SU-DHL-6 (cell line): Measurements from ENCODE around the gene ITPRIPL2.

Experiments used
- H2AFZ ChIP-seq: fragments of 200-600 bp; sonication (generic); 2 replicates; pipeline ENCODE4 v1.6.1; 2014; ENCODE audit warnings: low read depth, mild to moderate bottlenecking, moderate library complexity, mixed read lengths, antibody characterized with exemption, low read length; ENCODE audit not compliant: severe bottlenecking
- H3F3A ChIP-seq: fragments of 200-600 bp; shearing (Covaris generic); 2 replicates; pipeline ENCODE4 v1.6.0; 2016; ENCODE audit warnings: antibody characterized with exemption, mild to moderate bottlenecking; ENCODE audit not compliant: insufficient read depth
- H3K27ac ChIP-seq: fragments of 200-600 bp; sonication (generic); 2 replicates; pipeline ENCODE4 v1.5.1; 2016; ENCODE audit warnings: low read depth, mild to moderate bottlenecking, low read length, moderate library complexity, mixed read lengths
- H3K27me3 ChIP-seq: fragments of 200-600 bp; sonication (generic), shearing (Covaris generic); 2 replicates; pipeline ENCODE4 v1.6.0; 2014; ENCODE audit warnings: mild to moderate bottlenecking, low read length
- H3K36me3 ChIP-seq: fragments of 200-600 bp; sonication (generic); 2 replicates; pipeline ENCODE4 v1.6.1; 2014; ENCODE audit warnings: mild to moderate bottlenecking, low read length, mixed read lengths
- H3K4me2 ChIP-seq: fragments of 300-600, 200-600 bp; shearing (Covaris generic), sonication (generic); 2 replicates; pipeline ENCODE4 v1.6.0; 2014; ENCODE audit warnings: low read length, low read depth, mild to moderate bottlenecking; ENCODE audit not compliant: poor library complexity, severe bottlenecking
- H3K4me3 ChIP-seq: fragments of 200-600 bp; sonication (generic); 2 replicates; pipeline ENCODE4 v1.5.1; 2014; ENCODE audit warnings: antibody characterized with exemption, low read length, mild to moderate bottlenecking, mixed read lengths; ENCODE audit not compliant: insufficient read depth, poor library complexity, severe bottlenecking
- H3K79me2 ChIP-seq: fragments of 200-600 bp; sonication (generic); 2 replicates; pipeline ENCODE4 v1.6.1; 2014; ENCODE audit warnings: mild to moderate bottlenecking, low read length, moderate library complexity; ENCODE audit not compliant: insufficient read depth
- H3K9ac ChIP-seq: fragments of 200-600 bp; sonication (generic); 2 replicates; pipeline ENCODE4 v1.7.0; 2014; ENCODE audit warnings: mild to moderate bottlenecking, low read length
- H3K9me2 ChIP-seq: fragments of 200-600 bp; sonication (generic); replicated peaks from 2 replicates; pipeline ENCODE4 v1.6.1; 2014; ENCODE audit warnings: low read length; ENCODE audit not compliant: insufficient read depth
- H3K9me3 ChIP-seq: fragments of 200-600 bp; sonication (generic); 2 replicates; pipeline ENCODE4 v1.6.1; 2014; ENCODE audit warnings: low read length, mixed read lengths; ENCODE audit not compliant: insufficient read depth
- H4K20me1 ChIP-seq: fragments of 200-600 bp; sonication (generic); 2 replicates; pipeline ENCODE4 v1.6.1; 2014; ENCODE audit warnings: low read depth, mild to moderate bottlenecking, antibody characterized with exemption, low read length, moderate library complexity, mixed read lengths
- CTCF ChIP-seq: fragments of 200-600 bp; sonication (generic); IDR thresholded peaks from one replicate; pipeline ENCODE4 v1.5.1; 2017; ENCODE audit warnings: antibody characterized with exemption, mild to moderate bottlenecking, low read length, moderate library complexity; ENCODE audit not compliant: insufficient read depth, poor library complexity, severe bottlenecking
- EZH2phosphoT487 ChIP-seq: fragments of 200-600 bp; sonication (generic), shearing (Covaris generic); conservative IDR thresholded peaks from 2 replicates; pipeline ENCODE4 v1.6.1; 2018; ENCODE audit warnings: mild to moderate bottlenecking, antibody characterized with exemption, low read length, moderate library complexity, mixed read lengths

Gene ITPRIPL2

GRCh38 chr16:19073863-19074262, 39.9 kb upstream of the ITPRIPL2 start:
- Histone ChIP-seq H3K79me2 (no peaks in the 10 kb centered on the region), H3K4me3 (no peak overlapping the region), H3K27ac (no peak overlapping the region), H3F3A (0 out of 2 replicates have a peak, but pooled peaks cover 2% of the 10 kb centered on the region), H3K9ac (no peak overlapping the region), H3K9me2 (no peaks in the 10 kb centered on the region), H3K4me2 (no peak overlapping the region), H3K27me3 (no peaks in the 10 kb centered on the region), H2AFZ (no peak overlapping the region), H4K20me1 (no peaks in the 10 kb centered on the region), H3K9me3 (no peaks in the 10 kb centered on the region), H3K36me3 (no peaks in the 10 kb centered on the region)
- TF ChIP-seq CTCF (no peak), EZH2phosphoT487 (no peak)

GRCh38 chr16:19075511-19075910, 38.3 kb upstream of the ITPRIPL2 start:
- Histone ChIP-seq H3K27ac (no peak overlapping the region), H4K20me1 (no peaks in the 10 kb centered on the region), H3K79me2 (no peaks in the 10 kb centered on the region), H3K27me3 (no peaks in the 10 kb centered on the region), H3K4me2 (no peak overlapping the region), H3K36me3 (peaks cover 5% of the 10 kb centered on the region; the same call in 1 of the 2 replicates), H2AFZ (no peak overlapping the region), H3K9me2 (no peaks in the 10 kb centered on the region), H3K9ac (no peak overlapping the region), H3K4me3 (no peak overlapping the region), H3K9me3 (no peaks in the 10 kb centered on the region; the same call in 1 of the 2 replicates), H3F3A (no peaks in the 10 kb centered on the region)
- TF ChIP-seq CTCF = no peak
- no peak for TF ChIP-seq EZH2phosphoT487

GRCh38 chr16:19077879-19078278, 35.9 kb upstream of the ITPRIPL2 start:
- H4K20me1 ChIP-seq = no peaks in the 10 kb centered on the region
- H3K4me3 ChIP-seq = no peak overlapping the region
- TF ChIP-seq EZH2phosphoT487 (no peak), CTCF (no peak)
- no peak overlapping the region for H2AFZ ChIP-seq
- no peak overlapping the region for H3K4me2 ChIP-seq
- no peaks in the 10 kb centered on the region; the same call in 1 of the 2 replicates for H3K9me3 ChIP-seq
- H3K27ac ChIP-seq = no peak overlapping the region
- no peaks in the 10 kb centered on the region for H3K27me3 ChIP-seq
- H3F3A ChIP-seq = no peaks in the 10 kb centered on the region
- H3K36me3 ChIP-seq = peaks cover 11% of the 10 kb centered on the region; the same call in 1 of the 2 replicates
- no peaks in the 10 kb centered on the region for H3K9me2 ChIP-seq
- H3K79me2 ChIP-seq = no peaks in the 10 kb centered on the region
- H3K9ac ChIP-seq = no peak overlapping the region
